Measurements from ENCODE around the gene PKDREJ. TPM values are rescaled to one million over a fixed set of nuclear protein-coding genes. Genes with fewer than 3 reads are reported as not detected.

Gene PKDREJ
- total RNA-seq, 1 experiment from 2014 or later, result not detected

GRCh38 chr22:46286006-46286405 lies 22.9 kb upstream of the PKDREJ start:
- ChIA-PET CTCF (no interaction called here), POLR2A (no interaction called here)
- BruUV-seq (replicated peaks), result no TSS peak
- H3K9me3 ChIP-seq (ENCODE audit: control insufficient read depth, insufficient read depth, low read depth, low read length), result no peaks in the 10 kb centered on the region
- H3K36me3 ChIP-seq (ENCODE audit: control insufficient read depth, insufficient read depth, low read length), result no peaks in the 10 kb centered on the region
- intact Hi-C loops (cut with micrococcal nuclease; ENCODE audit: unreplicated experiment), result no loop called here
- in situ Hi-C loops (cut with HindIII; ENCODE audit: low pct_unique_long_range_greater_than_20kb, low sequenced_read_pairs), result no loop called here
- no peak overlapping the region for H3K4me3 ChIP-seq (ENCODE audit: low read depth in 2 of 2, low read length in 2 of 2)
- no peaks in the 10 kb centered on the region for H3K4me1 ChIP-seq (ENCODE audit: control insufficient read depth, insufficient read depth, low read length)
- TF ChIP-seq TCF7L2 (IDR thresholded peaks at IDR 0.05; ENCODE audit: low read depth, low read length) (no peak), SIN3A (IDR thresholded peaks at IDR 0.05; ENCODE audit: borderline replicate concordance, insufficient read depth, low read depth, low read length) (no peak), POLR2AphosphoS5 (IDR thresholded peaks at IDR 0.05; ENCODE audit: low read depth, low read length) (no peak)
- TF ChIP-seq, protein P1, sequence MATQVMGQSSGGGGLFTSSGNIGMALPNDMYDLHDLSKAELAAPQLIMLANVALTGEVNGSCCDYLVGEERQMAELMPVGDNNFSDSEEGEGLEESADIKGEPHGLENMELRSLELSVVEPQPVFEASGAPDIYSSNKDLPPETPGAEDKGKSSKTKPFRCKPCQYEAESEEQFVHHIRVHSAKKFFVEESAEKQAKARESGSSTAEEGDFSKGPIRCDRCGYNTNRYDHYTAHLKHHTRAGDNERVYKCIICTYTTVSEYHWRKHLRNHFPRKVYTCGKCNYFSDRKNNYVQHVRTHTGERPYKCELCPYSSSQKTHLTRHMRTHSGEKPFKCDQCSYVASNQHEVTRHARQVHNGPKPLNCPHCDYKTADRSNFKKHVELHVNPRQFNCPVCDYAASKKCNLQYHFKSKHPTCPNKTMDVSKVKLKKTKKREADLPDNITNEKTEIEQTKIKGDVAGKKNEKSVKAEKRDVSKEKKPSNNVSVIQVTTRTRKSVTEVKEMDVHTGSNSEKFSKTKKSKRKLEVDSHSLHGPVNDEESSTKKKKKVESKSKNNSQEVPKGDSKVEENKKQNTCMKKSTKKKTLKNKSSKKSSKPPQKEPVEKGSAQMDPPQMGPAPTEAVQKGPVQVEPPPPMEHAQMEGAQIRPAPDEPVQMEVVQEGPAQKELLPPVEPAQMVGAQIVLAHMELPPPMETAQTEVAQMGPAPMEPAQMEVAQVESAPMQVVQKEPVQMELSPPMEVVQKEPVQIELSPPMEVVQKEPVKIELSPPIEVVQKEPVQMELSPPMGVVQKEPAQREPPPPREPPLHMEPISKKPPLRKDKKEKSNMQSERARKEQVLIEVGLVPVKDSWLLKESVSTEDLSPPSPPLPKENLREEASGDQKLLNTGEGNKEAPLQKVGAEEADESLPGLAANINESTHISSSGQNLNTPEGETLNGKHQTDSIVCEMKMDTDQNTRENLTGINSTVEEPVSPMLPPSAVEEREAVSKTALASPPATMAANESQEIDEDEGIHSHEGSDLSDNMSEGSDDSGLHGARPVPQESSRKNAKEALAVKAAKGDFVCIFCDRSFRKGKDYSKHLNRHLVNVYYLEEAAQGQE (IDR thresholded peaks at IDR 0.05; ENCODE audit: insufficient read depth in 1 of 2, low read depth in 2 of 2, low read length in 1 of 2), result no peak
- TF ChIP-seq, protein P2, sequence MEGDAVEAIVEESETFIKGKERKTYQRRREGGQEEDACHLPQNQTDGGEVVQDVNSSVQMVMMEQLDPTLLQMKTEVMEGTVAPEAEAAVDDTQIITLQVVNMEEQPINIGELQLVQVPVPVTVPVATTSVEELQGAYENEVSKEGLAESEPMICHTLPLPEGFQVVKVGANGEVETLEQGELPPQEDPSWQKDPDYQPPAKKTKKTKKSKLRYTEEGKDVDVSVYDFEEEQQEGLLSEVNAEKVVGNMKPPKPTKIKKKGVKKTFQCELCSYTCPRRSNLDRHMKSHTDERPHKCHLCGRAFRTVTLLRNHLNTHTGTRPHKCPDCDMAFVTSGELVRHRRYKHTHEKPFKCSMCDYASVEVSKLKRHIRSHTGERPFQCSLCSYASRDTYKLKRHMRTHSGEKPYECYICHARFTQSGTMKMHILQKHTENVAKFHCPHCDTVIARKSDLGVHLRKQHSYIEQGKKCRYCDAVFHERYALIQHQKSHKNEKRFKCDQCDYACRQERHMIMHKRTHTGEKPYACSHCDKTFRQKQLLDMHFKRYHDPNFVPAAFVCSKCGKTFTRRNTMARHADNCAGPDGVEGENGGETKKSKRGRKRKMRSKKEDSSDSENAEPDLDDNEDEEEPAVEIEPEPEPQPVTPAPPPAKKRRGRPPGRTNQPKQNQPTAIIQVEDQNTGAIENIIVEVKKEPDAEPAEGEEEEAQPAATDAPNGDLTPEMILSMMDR (IDR thresholded peaks at IDR 0.05), result no peak
- DNase-seq (ENCODE audit: low read depth, low spot score) (no peak), ATAC-seq (no peak)
- no peak overlapping the region for H3K27ac ChIP-seq (ENCODE audit: low read length)
- no peaks in the 10 kb centered on the region for H3K27me3 ChIP-seq (ENCODE audit: control insufficient read depth, insufficient read depth, low read length)

GRCh38 chr22:46281866-46282678 lies 18.9 kb upstream of the PKDREJ start:
- Histone ChIP-seq H3K27ac (ENCODE audit: low read length) (no peak overlapping the region), H3K27me3 (ENCODE audit: control insufficient read depth, insufficient read depth, low read length) (no peaks in the 10 kb centered on the region), H3K4me3 (ENCODE audit: low read depth in 2 of 2, low read length in 2 of 2) (no peak overlapping the region), H3K36me3 (ENCODE audit: control insufficient read depth, insufficient read depth, low read length) (0 out of 2 replicates have a peak, but pooled peaks cover 2% of the 10 kb centered on the region), H3K4me1 (ENCODE audit: control insufficient read depth, insufficient read depth, low read length) (no peaks in the 10 kb centered on the region), H3K9me3 (ENCODE audit: control insufficient read depth, insufficient read depth, low read depth, low read length) (no peaks in the 10 kb centered on the region)
- intact Hi-C loops (cut with micrococcal nuclease; ENCODE audit: unreplicated experiment) (no loop called here), in situ Hi-C loops (cut with HindIII; ENCODE audit: low pct_unique_long_range_greater_than_20kb, low sequenced_read_pairs) (no loop called here)
- TF ChIP-seq, protein P1 (IDR thresholded peaks at IDR 0.05; ENCODE audit: insufficient read depth in 1 of 2, low read depth in 2 of 2, low read length in 1 of 2), result no peak
- TF ChIP-seq, protein P2 (IDR thresholded peaks at IDR 0.05), result no peak
- TF ChIP-seq POLR2AphosphoS5 (IDR thresholded peaks at IDR 0.05; ENCODE audit: low read depth, low read length), result no peak
- no peak for TF ChIP-seq SIN3A (IDR thresholded peaks at IDR 0.05; ENCODE audit: borderline replicate concordance, insufficient read depth, low read depth, low read length)
- TF ChIP-seq TCF7L2 (IDR thresholded peaks at IDR 0.05; ENCODE audit: low read depth, low read length), result no peak
- DNase-seq (ENCODE audit: low read depth, low spot score) (no peak), ATAC-seq (no peak)
- ChIA-PET POLR2A (no interaction called here), CTCF (no interaction called here)
- no TSS peak for BruUV-seq (replicated peaks)
